SK-N-SH treated with all-trans-retinoic acid at 6 μM for 48 hours (cell line): Measurements from ENCODE around the gene LGR4.

ENCODE experiments used
- ISL1 ChIP-seq: fragments of 250-450 bp; sonication (Bioruptor Pico); IDR thresholded peaks from 2 replicates; pipeline ENCODE4 v2.1.2; 2022; ENCODE audit warnings: mild to moderate bottlenecking, moderate library complexity
- RARB ChIP-seq: fragments of 250-450 bp; sonication (Bioruptor Pico); IDR thresholded peaks from 2 replicates; pipeline ENCODE4 v1.8.0; 2021; ENCODE audit warnings: mild to moderate bottlenecking, moderate library complexity
- TOX ChIP-seq: fragments of 250-450 bp; sonication (Bioruptor Pico); IDR thresholded peaks from 2 replicates; pipeline ENCODE4 v1.8.0; 2021; ENCODE audit warnings: mild to moderate bottlenecking, moderate library complexity, borderline replicate concordance
- ZC3H10 ChIP-seq: fragments of 250-450 bp; sonication (Bioruptor Pico); IDR thresholded peaks from 2 replicates; pipeline ENCODE4 v1.5.1; 2021; ENCODE audit warnings: mild to moderate bottlenecking, moderate library complexity
- ZFP3 ChIP-seq: fragments of 250-450 bp; sonication (Bioruptor Pico); IDR thresholded peaks from 2 replicates; pipeline ENCODE4 v1.5.0; 2020; ENCODE audit warnings: mild to moderate bottlenecking, moderate library complexity
- ZNF565 ChIP-seq: fragments of 450-650 bp; formaldehyde crosslinking; conservative IDR thresholded peaks from 2 replicates; pipeline ENCODE4 v1.5.0; 2020; ENCODE audit warnings: low read depth, mild to moderate bottlenecking, moderate library complexity
- ZNF70 ChIP-seq: fragments of 450-650 bp; formaldehyde crosslinking; IDR thresholded peaks from 2 replicates; pipeline ENCODE4 v1.5.0; 2020; ENCODE audit warnings: mild to moderate bottlenecking, moderate library complexity
- TF ChIP-seq, protein P1 (sequence below): fragments of 250-450 bp; sonication (Bioruptor Pico); IDR thresholded peaks from 2 replicates; pipeline ENCODE4 v1.8.0; 2021; ENCODE audit warnings: low read depth, mild to moderate bottlenecking, moderate library complexity, borderline replicate concordance
- TF ChIP-seq, protein P2 (sequence below): fragments of 250-450 bp; sonication (Bioruptor Pico); IDR thresholded peaks from 2 replicates; pipeline ENCODE4 v1.8.0; 2020; ENCODE audit warnings: mild to moderate bottlenecking, moderate library complexity, borderline replicate concordance
- TF ChIP-seq, protein P3 (sequence below): fragments of 250-450 bp; sonication (Bioruptor Pico); IDR thresholded peaks from 2 replicates; pipeline ENCODE4 v1.5.1; 2021; ENCODE audit warnings: mild to moderate bottlenecking, moderate library complexity

DNA sequence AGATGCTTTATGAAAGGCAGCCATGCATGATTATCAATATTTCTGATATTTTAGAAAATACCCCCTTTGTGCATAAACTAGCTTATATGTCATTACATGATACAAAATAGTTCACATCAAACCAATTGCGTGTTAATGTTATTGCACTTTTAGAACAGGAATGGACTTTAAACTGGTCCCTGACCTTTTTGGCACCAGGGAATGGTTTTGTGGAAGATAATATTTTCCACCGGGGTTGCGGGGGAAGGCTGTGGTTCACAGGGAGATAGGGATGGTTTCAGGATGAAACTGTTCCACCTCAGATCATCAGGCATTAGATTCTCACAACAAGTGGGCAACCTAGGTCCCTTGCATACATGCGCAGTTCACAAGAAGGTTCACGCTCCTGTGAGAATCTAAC is 16.5 kb upstream of the LGR4 start:
- TF ChIP-seq ISL1 (CRISPR knock-in tag), result no peak
- TF ChIP-seq, protein P1, sequence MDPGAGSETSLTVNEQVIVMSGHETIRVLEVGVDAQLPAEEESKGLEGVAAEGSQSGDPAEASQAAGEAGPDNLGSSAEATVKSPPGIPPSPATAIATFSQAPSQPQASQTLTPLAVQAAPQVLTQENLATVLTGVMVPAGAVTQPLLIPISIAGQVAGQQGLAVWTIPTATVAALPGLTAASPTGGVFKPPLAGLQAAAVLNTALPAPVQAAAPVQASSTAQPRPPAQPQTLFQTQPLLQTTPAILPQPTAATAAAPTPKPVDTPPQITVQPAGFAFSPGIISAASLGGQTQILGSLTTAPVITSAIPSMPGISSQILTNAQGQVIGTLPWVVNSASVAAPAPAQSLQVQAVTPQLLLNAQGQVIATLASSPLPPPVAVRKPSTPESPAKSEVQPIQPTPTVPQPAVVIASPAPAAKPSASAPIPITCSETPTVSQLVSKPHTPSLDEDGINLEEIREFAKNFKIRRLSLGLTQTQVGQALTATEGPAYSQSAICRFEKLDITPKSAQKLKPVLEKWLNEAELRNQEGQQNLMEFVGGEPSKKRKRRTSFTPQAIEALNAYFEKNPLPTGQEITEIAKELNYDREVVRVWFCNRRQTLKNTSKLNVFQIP (CRISPR knock-in tag), result no peak
- TF ChIP-seq, protein P2, sequence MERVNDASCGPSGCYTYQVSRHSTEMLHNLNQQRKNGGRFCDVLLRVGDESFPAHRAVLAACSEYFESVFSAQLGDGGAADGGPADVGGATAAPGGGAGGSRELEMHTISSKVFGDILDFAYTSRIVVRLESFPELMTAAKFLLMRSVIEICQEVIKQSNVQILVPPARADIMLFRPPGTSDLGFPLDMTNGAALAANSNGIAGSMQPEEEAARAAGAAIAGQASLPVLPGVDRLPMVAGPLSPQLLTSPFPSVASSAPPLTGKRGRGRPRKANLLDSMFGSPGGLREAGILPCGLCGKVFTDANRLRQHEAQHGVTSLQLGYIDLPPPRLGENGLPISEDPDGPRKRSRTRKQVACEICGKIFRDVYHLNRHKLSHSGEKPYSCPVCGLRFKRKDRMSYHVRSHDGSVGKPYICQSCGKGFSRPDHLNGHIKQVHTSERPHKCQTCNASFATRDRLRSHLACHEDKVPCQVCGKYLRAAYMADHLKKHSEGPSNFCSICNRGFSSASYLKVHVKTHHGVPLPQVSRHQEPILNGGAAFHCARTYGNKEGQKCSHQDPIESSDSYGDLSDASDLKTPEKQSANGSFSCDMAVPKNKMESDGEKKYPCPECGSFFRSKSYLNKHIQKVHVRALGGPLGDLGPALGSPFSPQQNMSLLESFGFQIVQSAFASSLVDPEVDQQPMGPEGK, result no peak
- no peak for TF ChIP-seq TOX
- no peak for TF ChIP-seq RARB (CRISPR knock-in tag)
- TF ChIP-seq ZC3H10 (CRISPR knock-in tag), result no peak
- TF ChIP-seq ZFP3 (CRISPR knock-in tag), result no peak
- no peak for TF ChIP-seq ZNF70 (CRISPR knock-in tag)
- TF ChIP-seq, protein P3, sequence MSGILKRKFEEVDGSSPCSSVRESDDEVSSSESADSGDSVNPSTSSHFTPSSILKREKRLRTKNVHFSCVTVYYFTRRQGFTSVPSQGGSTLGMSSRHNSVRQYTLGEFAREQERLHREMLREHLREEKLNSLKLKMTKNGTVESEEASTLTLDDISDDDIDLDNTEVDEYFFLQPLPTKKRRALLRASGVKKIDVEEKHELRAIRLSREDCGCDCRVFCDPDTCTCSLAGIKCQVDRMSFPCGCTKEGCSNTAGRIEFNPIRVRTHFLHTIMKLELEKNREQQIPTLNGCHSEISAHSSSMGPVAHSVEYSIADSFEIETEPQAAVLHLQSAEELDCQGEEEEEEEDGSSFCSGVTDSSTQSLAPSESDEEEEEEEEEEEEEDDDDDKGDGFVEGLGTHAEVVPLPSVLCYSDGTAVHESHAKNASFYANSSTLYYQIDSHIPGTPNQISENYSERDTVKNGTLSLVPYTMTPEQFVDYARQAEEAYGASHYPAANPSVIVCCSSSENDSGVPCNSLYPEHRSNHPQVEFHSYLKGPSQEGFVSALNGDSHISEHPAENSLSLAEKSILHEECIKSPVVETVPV (CRISPR knock-in tag), result no peak
- no peak for TF ChIP-seq ZNF565 (CRISPR knock-in tag)
